Anterior cingulate cortex (tissue), 58 donors: ENCODE data around the gene TFDP1.
A peak's percentile ranks its signal among the peaks of the same experiment; 100 is the strongest.

Experiments used
- DNase-seq, 58 donors: peaks; one replicate each; lab custom pipeline; 2025; lab: John Stamatoyannopoulos, UW

Gene TFDP1

GRCh38 chr13:113584205-113584869, at the start of gene TFDP1:
TFDP1 (plus strand) TSS chr13:113584753; CDS start chr13:113585838, 1,085 bp downstream.
- DNase-seq: peak in 54 of 58 donors; percentile 28 to 88 (median 66)

GRCh38 chr13:113535381-113535781, 49.2 kb upstream of the TFDP1 start:
- DNase-seq: no peak

GRCh38 chr13:113536461-113537110, 48.0 kb upstream of the TFDP1 start:
- no peak for DNase-seq

GRCh38 chr13:113537205-113537604, 47.3 kb upstream of the TFDP1 start:
- no peak for DNase-seq

GRCh38 chr13:113537909-113538688, 46.5 kb upstream of the TFDP1 start:
- DNase-seq: no peak

GRCh38 chr13:113538689-113539058, 45.9 kb upstream of the TFDP1 start:
- DNase-seq: no peak

- DNase-seq: no peak
Observed at GRCh38 chr13:113539176-113539575, 45.4 kb upstream of the TFDP1 start.

- DNase-seq: no peak
Observed at GRCh38 chr13:113539822-113540221, 44.7 kb upstream of the TFDP1 start.

GRCh38 chr13:113540523-113540922, 44.0 kb upstream of the TFDP1 start:
- DNase-seq: no peak

- no peak for DNase-seq
Observed at GRCh38 chr13:113542751-113543424, 41.7 kb upstream of the TFDP1 start.

GRCh38 chr13:113544071-113544891, 40.3 kb upstream of the TFDP1 start:
- DNase-seq: no peak

- no peak for DNase-seq
Observed at GRCh38 chr13:113544896-113545295, 39.7 kb upstream of the TFDP1 start.

- no peak for DNase-seq
Observed at GRCh38 chr13:113545455-113545930, 39.1 kb upstream of the TFDP1 start.

GRCh38 chr13:113545931-113546516, 38.5 kb upstream of the TFDP1 start:
- DNase-seq: no peak

- DNase-seq: peak in 4 of 58 donors; percentile 19 to 40 (median 23)
Observed at GRCh38 chr13:113546571-113547237, 37.8 kb upstream of the TFDP1 start.

GRCh38 chr13:113547238-113547971, 37.1 kb upstream of the TFDP1 start:
- no peak for DNase-seq

GRCh38 chr13:113548171-113548641, 36.3 kb upstream of the TFDP1 start:
- peak in 15 of 58 donors; percentile 13 to 41 (median 22) for DNase-seq
